ENCODE results near the gene CADPS2.

Gene CADPS2

GRCh38 chr7:122746948-122747347, 139.3 kb downstream of the CADPS2 start:
- DNase-seq (ENCODE audit: insufficient read length, low spot score) = no peak
- FAIRE-seq = no peak
- TF ChIP-seq POLR2AphosphoS5 (IDR thresholded peaks at IDR 0.05; ENCODE audit: low read depth, low read length) (no peak), POU2F2 (IDR thresholded peaks at IDR 0.05; ENCODE audit: low read depth, low read length) (no peak), TAF1 (IDR thresholded peaks at IDR 0.05; ENCODE audit: low read depth, low read length) (no peak), POLR2A (IDR thresholded peaks at IDR 0.05; ENCODE audit: low read depth, low read length) (no peak), PAX5 (IDR thresholded peaks at IDR 0.05; ENCODE audit: insufficient read depth, low read length, severe bottlenecking) (no peak), SPI1 (IDR thresholded peaks at IDR 0.05; ENCODE audit: low read depth, low read length) (no peak)

- TF ChIP-seq POLR2AphosphoS5 (IDR thresholded peaks at IDR 0.05; ENCODE audit: low read depth, low read length) (no peak), POU2F2 (IDR thresholded peaks at IDR 0.05; ENCODE audit: low read depth, low read length) (no peak), SPI1 (IDR thresholded peaks at IDR 0.05; ENCODE audit: low read depth, low read length) (no peak), TAF1 (IDR thresholded peaks at IDR 0.05; ENCODE audit: low read depth, low read length) (no peak), POLR2A (IDR thresholded peaks at IDR 0.05; ENCODE audit: low read depth, low read length) (no peak), PAX5 (IDR thresholded peaks at IDR 0.05; ENCODE audit: insufficient read depth, low read length, severe bottlenecking) (no peak)
- no peak for DNase-seq (ENCODE audit: insufficient read length, low spot score)
- no peak for FAIRE-seq
These were observed 143.0 kb downstream of the CADPS2 start for GRCh38 chr7:122743211-122743610.

GRCh38 chr7:122738947-122739346, 147.3 kb downstream of the CADPS2 start:
- FAIRE-seq (no peak), DNase-seq (ENCODE audit: insufficient read length, low spot score) (no peak)
- TF ChIP-seq TAF1 (IDR thresholded peaks at IDR 0.05; ENCODE audit: low read depth, low read length) (no peak), POLR2A (IDR thresholded peaks at IDR 0.05; ENCODE audit: low read depth, low read length) (no peak), POLR2AphosphoS5 (IDR thresholded peaks at IDR 0.05; ENCODE audit: low read depth, low read length) (no peak)

- no peak for TF ChIP-seq PAX5 (IDR thresholded peaks at IDR 0.05; ENCODE audit: insufficient read depth, low read length, severe bottlenecking)
- TF ChIP-seq TAF1 (IDR thresholded peaks at IDR 0.05; ENCODE audit: low read depth, low read length) = no peak
- TF ChIP-seq POLR2A (IDR thresholded peaks at IDR 0.05; ENCODE audit: low read depth, low read length) = no peak
- DNase-seq (ENCODE audit: insufficient read length, low spot score) = no peak
- FAIRE-seq = no peak
These were observed 150.1 kb downstream of the CADPS2 start for GRCh38 chr7:122736183-122736582.

GRCh38 chr7:122727759-122728158, 158.5 kb downstream of the CADPS2 start:
- TF ChIP-seq PAX5 (IDR thresholded peaks at IDR 0.05; ENCODE audit: insufficient read depth, low read length, severe bottlenecking) (no peak), POU2F2 (IDR thresholded peaks at IDR 0.05; ENCODE audit: low read depth, low read length) (no peak), TAF1 (IDR thresholded peaks at IDR 0.05; ENCODE audit: low read depth, low read length) (no peak), POLR2A (IDR thresholded peaks at IDR 0.05; ENCODE audit: low read depth, low read length) (no peak), SPI1 (IDR thresholded peaks at IDR 0.05; ENCODE audit: low read depth, low read length) (no peak), POLR2AphosphoS5 (IDR thresholded peaks at IDR 0.05; ENCODE audit: low read depth, low read length) (no peak)
- DNase-seq (ENCODE audit: insufficient read length, low spot score) = no peak
- no peak for FAIRE-seq

GRCh38 chr7:122727354-122727753, 158.9 kb downstream of the CADPS2 start:
- no peak for FAIRE-seq
- TF ChIP-seq PAX5 (IDR thresholded peaks at IDR 0.05; ENCODE audit: insufficient read depth, low read length, severe bottlenecking) = no peak
- TF ChIP-seq POLR2AphosphoS5 (IDR thresholded peaks at IDR 0.05; ENCODE audit: low read depth, low read length) = no peak
- TF ChIP-seq POLR2A (IDR thresholded peaks at IDR 0.05; ENCODE audit: low read depth, low read length) = no peak
- no peak for TF ChIP-seq POU2F2 (IDR thresholded peaks at IDR 0.05; ENCODE audit: low read depth, low read length)
- no peak for TF ChIP-seq TAF1 (IDR thresholded peaks at IDR 0.05; ENCODE audit: low read depth, low read length)
- TF ChIP-seq SPI1 (IDR thresholded peaks at IDR 0.05; ENCODE audit: low read depth, low read length) = no peak

GRCh38 chr7:122726881-122727280, 159.4 kb downstream of the CADPS2 start:
- DNase-seq (ENCODE audit: insufficient read length, low spot score) (no peak), FAIRE-seq (no peak)
- no peak for TF ChIP-seq SPI1 (IDR thresholded peaks at IDR 0.05; ENCODE audit: low read depth, low read length)
- no peak for TF ChIP-seq PAX5 (IDR thresholded peaks at IDR 0.05; ENCODE audit: insufficient read depth, low read length, severe bottlenecking)
- no peak for TF ChIP-seq TAF1 (IDR thresholded peaks at IDR 0.05; ENCODE audit: low read depth, low read length)
- TF ChIP-seq POU2F2 (IDR thresholded peaks at IDR 0.05; ENCODE audit: low read depth, low read length) = no peak
- TF ChIP-seq POLR2A (IDR thresholded peaks at IDR 0.05; ENCODE audit: low read depth, low read length) = no peak
- no peak for TF ChIP-seq POLR2AphosphoS5 (IDR thresholded peaks at IDR 0.05; ENCODE audit: low read depth, low read length)

More at GRCh38 chr7:122727354-122727753, 158.9 kb downstream of the CADPS2 start:
- no peak for DNase-seq (ENCODE audit: insufficient read length, low spot score)

- TF ChIP-seq SPI1 (IDR thresholded peaks at IDR 0.05; ENCODE audit: low read depth, low read length) (no peak), TAF1 (IDR thresholded peaks at IDR 0.05; ENCODE audit: low read depth, low read length) (no peak), POLR2A (IDR thresholded peaks at IDR 0.05; ENCODE audit: low read depth, low read length) (no peak), PAX5 (IDR thresholded peaks at IDR 0.05; ENCODE audit: insufficient read depth, low read length, severe bottlenecking) (no peak), POLR2AphosphoS5 (IDR thresholded peaks at IDR 0.05; ENCODE audit: low read depth, low read length) (no peak), POU2F2 (IDR thresholded peaks at IDR 0.05; ENCODE audit: low read depth, low read length) (no peak)
- FAIRE-seq (no peak), DNase-seq (ENCODE audit: insufficient read length, low spot score) (no peak)
These were observed 161.9 kb downstream of the CADPS2 start for GRCh38 chr7:122724366-122724765.

GRCh38 chr7:122719010-122719578, 167.2 kb downstream of the CADPS2 start:
- no peak for DNase-seq (ENCODE audit: insufficient read length, low spot score)
- no peak for FAIRE-seq
- TF ChIP-seq POLR2A (IDR thresholded peaks at IDR 0.05; ENCODE audit: low read depth, low read length) = no peak
- no peak for TF ChIP-seq TAF1 (IDR thresholded peaks at IDR 0.05; ENCODE audit: low read depth, low read length)
- TF ChIP-seq POLR2AphosphoS5 (IDR thresholded peaks at IDR 0.05; ENCODE audit: low read depth, low read length) = no peak
- TF ChIP-seq PAX5 (IDR thresholded peaks at IDR 0.05; ENCODE audit: insufficient read depth, low read length, severe bottlenecking) = no peak
- no peak for TF ChIP-seq SPI1 (IDR thresholded peaks at IDR 0.05; ENCODE audit: low read depth, low read length)
- TF ChIP-seq POU2F2 (IDR thresholded peaks at IDR 0.05; ENCODE audit: low read depth, low read length) = no peak
